HK-2 (cell line): ENCODE data around the gene TSFM.
"Not testable (repeated sequence)": the region's sequence is repeated elsewhere in the genome, so short reads cannot be mapped to it uniquely, and the experiment has no call there.

ENCODE experiments used
- DNase-seq: peaks from one replicate; pipeline ENCODE4 v3.0.0-alpha.2; 2018; ENCODE audit not compliant: unreplicated experiment

The TSFM gene

DNA sequence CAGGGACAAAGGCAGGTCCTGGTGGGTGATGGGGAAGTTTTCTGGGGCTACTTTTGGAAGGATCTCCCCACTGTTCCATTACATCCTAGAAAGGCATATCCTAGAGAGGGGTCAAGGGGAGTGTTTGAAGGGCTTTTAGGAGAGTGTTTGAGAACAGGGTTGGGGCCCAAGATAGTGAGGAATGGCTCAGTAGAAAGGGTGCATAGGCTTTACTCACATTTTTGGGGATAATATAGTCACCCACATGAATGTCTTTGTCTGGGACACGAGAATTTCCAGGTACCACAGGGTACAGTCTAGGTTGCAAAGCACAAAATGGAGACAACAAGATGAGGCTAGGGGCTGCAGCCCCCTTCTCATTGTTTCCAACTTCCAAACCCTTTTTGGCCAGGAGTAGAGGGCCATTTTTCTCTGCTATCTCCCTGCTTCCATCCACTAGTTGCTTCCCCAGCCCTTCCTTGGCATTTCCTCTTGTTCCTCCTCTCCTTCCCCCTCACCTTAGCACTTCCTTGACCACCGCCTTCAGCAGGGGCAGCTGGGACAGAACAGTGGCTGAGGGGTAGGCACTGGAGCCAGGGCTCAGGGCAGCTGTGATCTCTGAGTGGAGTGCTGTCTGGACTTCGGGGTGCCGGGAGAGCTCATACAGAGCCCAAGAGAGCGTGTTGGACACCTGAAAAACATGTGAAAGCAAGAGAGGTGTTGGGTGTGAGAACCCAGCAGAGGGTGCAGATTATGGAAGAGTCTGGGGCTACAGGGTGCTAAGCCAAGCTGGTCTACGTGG lies 18.5 kb upstream of the TSFM start:
- no peak for DNase-seq

DNA sequence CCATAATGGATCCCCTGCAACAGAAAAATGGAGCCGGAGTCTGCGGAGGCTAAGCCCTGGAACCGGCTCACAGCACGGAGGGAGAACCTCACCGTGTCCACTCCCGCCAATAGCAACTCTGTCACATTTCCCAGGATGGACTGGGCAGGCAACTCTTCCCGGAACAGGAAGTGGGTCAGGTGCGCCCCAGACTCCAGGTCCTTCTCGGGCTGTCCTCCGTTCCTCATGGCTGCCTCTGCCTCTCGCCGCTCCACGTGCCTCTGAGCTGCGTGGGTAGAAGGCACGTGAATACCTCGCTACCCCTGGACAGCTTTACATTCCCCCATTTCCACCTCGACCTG lies 18.0 kb upstream of the TSFM start:
- DNase-seq, result no peak

DNA sequence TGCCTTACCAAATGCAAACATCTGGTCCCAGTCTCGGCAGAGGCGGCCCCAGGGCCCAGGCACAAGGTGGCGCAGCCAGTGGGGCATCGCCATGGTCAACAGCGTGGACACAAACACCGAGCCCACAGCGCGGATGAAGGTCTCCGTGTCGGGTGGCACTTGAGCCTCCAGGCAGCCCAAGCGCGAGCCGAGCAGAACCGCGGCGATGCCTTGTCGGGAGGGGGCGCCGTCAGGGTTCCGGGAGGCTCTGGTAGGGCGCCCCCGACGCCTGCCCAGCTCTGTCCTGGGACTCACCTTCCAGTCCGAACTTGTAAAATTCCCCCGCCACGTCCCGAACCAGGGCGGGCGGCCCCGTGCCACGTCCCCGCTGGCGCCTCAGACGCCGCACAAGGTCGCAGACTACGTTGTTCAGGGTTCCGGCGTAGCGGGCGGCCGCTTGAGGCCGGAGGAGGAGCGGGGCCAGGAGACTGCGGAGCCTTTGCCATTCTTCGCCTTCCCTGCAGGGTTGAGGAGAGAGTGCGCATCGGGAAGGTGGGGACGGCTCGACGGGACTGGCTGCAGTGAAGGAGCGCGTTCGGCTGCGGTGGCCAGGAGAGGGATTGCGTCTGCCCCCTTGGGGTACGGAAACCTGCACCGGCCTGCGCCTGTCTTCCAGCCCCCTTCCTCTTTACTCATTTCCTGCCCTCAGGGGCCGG lies 17.4 kb upstream of the TSFM start:
- DNase-seq, result no peak

DNA sequence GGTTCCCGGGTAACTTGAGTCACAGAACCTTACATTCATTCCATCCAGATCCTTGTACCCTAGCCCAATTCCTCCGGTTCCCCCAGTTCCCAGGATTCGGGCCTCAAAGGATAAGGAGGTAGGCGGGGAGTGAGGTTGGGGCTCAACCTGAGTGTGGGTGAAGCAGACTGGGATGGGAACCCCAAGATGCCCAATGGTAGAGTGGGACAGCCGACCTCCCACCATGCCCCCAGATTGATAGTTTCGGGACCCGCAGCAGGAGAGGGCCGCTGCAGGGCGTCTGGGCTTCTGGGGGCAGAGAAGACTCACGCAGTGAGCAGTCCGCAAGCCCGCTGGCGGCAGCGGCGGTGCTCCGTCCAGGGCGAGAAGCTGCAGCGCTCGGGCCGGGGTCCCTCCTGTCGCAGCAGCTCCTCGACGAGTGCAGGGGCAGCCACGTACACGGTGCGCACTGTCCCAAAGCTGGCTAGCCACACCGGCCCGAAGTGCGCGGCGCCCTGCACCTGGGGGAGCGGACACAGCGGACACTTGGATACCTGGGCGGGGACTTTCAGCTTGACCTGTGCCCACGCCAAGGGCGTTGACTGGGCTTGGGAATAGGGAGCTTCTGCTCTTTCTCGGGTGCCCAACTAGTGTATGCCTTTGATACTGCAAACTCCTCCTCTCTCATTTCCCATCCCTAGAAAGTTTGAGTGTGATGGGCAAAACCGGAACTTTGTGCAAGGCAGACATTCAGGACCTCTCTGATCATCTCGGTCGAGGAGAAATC lies 16.7 kb upstream of the TSFM start:
- no peak for DNase-seq

DNA sequence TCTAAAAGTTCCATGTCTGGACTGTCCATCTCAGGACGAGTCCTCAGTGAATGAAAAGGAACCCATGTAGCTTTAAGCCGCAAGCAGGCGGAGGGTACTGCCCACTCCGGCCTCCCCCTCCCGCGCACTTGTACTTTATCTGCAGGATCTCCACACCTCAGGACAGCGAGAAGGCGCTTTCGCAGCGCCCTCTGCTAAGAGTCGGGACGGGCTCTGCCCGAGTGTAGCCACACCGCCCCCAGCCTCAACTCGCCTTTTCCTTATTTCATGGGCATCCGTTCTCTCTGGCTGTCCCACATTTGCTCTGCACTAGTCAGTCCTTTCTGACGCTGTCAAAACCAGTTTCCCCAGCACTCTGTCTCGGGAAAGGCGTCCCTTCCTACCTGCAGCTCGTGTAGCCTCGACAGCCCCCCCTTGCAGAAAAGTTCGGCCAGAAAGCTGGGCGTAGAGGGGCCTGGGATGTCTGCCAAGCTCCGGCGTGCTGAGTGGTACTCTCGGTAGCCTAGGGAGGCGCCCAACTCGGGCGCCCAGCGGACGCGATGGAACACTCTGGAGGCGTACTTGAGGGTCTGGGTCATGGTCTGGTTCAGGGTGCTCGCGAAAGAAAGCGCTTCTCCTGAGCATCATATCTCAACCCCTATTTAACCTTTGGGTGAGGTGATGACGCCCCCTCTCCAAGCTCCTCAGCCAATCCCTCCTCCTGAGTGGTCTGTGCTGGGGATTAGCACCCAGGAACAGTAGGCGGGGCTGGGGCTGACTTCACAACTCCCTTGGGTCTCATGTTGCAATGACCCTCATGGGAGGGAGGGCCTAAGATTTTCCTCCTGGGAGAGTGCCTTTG lies 15.9 kb upstream of the TSFM start, which contains the start of gene CYP27B1:
Gene CYP27B1 (minus strand): TSS at position 615 of the 841 bp plus-strand sequence. CDS start 37 bp downstream, at position 578.
- no peak for DNase-seq

DNA sequence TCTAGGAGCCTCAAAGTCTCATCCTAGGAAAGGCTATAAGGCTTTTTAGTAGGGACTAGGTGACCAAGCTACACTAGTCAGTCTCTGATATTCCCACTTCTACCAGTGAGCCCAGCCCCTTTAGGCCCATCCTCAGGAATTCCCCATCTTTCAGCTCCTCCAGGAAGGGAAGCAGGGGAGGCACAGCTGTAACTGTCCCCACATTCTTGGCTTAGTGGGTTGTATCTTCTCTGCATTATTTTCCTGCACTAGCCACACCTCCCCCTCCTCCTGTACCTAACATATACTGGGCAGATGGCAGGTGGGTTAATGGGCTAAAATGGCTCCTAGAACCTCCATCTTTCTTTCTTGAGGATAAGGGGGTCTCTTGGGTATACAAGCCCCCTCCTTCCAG lies 15.3 kb upstream of the TSFM start:
- DNase-seq, result no peak

DNA sequence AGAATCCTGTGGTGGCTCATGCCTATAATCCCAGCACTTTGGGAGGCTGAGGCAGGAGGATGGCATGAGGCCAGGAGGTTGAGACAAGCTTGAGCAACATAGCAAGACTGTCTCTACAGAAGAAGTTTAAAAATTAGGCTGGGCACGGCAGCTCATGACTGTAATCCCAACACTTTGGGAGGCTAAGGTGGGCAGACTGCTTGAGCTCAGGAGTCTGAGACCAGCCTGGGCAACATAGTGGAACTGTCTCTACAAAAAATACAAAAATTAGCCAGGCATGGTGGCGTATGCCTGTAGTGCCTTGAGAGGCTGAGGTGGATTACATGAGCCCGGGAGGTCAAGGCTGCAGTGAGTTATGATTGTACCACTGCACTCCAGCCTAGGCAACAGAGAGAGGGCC lies 14.7 kb upstream of the TSFM start:
- no peak for DNase-seq

DNA sequence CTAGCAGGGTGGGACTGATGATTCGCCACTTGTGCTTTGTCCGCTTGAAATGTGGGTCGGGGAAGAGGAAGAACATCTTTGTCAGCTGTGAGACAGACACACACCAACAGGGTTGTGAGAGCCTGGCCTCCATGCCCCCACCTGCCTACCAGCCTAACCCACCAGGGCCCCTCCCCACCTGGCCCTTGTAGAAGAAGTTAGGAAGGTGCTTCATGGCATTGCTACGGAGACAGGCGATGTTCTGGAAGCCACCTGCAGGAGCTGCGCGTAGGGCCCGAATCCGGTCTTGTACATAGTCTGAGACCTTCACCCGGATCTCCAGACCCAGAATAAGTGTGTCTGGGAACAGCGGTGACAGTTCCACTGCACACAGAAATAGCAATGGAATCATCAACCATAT lies 13.0 kb upstream of the TSFM start:
- no peak for DNase-seq

DNA sequence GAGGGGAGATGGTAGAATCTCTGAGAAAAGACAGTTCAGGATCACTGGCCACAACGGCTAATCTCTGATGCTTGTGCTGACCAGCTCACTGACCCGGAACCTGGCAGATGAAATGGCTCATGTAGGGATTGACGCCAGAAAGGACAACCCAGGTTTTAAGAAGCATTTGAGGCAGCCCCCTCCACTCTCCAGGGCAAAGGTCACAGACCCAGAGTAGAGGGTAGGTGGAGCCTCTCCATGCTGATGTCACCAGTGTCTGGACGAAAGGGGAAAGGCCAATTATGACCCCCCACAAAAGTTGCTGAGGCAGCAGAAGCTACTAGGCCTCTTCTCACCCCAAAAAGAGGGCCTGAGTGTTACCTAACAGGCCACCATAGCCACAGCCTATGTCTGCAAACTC lies 11.9 kb upstream of the TSFM start:
- DNase-seq, result no peak

DNA sequence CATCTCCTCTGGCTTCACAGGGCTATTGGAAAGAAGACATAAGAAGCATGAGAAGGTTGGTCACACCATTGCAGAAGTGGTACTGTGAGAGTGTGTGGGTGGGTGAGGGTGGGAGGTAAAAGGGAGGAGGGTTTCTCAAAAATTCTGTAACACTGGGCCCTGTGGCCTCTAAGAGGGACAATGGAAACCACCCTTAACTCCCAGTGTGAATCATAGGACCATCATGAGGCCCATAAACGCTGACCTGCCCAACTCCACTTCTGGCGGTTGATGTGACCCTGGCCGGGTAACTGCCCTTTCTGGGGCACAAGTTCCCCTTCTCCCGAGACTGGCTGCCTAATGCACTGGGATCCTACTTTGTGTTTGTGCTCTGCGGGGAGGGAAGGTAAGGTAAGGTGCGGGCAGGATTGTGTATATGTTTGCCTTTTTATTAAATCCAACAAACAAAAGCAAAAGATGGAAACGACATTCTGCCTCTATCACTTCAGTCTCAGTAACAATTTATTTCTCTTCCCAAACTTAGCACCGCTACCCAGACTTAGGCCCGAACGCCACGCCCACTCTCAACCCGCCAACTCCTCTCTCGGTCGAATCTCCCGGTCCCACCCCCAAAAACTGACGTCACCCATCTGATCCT lies 11.2 kb upstream of the TSFM start:
- peak; percentile 89 for DNase-seq

DNA sequence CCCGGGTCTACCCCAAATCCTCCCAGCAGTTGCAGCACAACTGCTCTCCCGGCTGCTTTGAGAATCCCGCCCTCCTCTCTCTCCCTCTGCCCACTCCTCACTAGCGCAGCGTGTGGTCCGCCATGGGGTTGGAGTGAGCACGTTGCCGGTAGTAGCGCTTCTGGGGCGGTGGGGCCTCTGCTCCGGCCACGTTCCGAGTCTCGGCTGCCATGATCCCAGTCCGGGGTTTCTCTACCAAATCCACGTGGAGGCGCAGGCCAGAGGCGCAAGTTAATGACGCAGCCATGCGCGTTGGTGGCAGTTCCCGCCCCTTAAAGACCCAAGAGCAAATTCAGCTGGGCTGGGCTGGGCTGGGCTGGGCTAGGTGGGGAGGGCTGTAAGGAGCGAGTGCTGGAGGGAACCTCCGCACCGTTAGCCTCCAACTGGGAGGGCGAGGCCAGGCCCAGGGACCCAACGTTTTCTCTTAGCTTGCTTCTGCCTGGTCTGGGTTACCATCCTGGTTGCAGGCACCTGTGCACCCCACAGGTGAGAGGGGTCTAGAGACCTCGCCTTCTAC lies 10.6 kb upstream of the TSFM start, which contains the start of gene METTL1:
Gene METTL1 (minus strand): TSS at position 233 of the 556 bp plus-strand sequence. CDS start 22 bp downstream, at position 211.
- peak; percentile 96 for DNase-seq

DNA sequence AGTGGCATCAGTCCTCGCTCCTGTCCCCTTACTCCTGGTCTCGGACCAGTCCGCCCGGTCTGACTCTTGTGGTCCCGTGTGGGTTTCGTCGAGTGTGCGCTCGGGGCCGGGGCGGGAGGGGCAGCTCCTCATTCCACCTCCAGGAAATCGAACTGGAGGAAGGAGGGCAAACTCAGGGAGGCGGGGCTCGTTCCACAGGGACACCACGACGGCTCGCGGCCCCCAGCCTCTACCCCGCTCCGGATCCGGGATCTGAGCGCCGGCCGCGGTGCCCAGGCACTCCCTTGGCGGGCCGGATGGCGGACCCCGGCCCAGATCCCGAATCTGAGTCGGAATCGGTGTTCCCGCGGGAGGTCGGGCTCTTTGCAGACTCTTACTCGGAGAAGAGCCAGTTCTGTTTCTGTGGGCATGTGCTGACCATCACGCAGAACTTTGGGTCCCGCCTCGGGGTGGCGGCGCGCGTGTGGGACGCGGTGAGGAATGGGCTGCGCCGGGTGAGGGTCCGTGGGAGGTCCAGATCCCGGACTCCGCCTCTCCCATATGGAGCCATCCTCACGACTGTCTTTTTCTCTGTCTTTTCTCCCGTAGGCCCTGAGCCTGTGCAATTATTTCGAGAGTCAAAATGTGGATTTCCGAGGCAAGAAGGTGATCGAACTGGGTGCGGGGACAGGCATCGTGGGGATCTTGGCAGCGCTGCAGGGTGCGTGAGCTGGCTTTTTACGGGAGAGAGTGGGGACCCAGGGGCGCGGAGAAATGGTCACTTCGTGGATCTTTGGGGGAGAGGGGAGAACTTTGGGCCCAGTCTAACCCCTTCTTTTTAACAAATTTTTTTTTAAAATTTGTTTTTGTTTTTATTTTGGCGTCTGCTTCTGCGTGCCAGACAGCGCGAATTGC lies 9.9 kb upstream of the TSFM start, which contains the start of gene EEF1AKMT3:
Gene EEF1AKMT3 (plus strand): TSS at position 186 of the 894 bp plus-strand sequence. CDS start 111 bp downstream, at position 297.
- DNase-seq, result peak; percentile 78

DNA sequence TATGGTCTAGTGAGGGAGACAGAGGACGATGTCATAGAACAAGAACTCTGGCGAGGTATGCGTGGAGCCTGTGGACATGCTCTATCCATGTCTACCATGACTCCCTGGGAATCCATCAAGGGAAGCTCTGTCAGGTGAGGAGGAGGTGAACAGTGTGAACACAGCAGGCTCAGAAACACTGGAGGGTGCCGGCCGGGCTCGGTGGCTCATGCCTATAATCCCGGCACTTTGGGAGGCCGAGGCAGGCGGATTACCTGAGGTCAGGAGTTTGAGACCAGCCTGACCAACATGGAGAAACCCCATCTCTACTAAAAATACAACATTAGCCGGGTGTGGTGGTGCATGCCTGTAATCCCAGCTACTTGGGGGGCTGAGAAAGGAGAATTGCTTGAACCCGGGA lies 8.0 kb upstream of the TSFM start:
- DNase-seq, result not testable (repeated sequence)

DNA sequence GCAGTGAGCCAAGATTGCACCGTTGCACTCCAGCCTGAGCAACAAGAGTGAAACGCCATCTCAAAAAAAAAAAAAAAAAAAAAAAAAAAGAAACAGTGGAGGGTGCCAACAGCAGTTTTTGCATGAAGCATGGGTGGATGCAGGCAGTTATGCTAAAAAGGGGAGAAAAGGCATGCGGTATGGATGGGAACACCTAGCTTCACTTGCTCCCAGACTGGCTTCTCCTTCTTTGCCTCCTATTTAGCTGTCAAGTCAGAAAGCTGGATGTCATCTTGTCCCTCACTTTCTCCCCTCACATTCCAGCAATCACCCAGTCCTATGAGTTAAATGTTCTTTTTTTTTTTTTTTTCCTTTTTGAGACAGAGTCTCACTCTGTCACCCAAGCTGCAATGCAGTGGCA lies 7.5 kb upstream of the TSFM start:
- no peak for DNase-seq

DNA sequence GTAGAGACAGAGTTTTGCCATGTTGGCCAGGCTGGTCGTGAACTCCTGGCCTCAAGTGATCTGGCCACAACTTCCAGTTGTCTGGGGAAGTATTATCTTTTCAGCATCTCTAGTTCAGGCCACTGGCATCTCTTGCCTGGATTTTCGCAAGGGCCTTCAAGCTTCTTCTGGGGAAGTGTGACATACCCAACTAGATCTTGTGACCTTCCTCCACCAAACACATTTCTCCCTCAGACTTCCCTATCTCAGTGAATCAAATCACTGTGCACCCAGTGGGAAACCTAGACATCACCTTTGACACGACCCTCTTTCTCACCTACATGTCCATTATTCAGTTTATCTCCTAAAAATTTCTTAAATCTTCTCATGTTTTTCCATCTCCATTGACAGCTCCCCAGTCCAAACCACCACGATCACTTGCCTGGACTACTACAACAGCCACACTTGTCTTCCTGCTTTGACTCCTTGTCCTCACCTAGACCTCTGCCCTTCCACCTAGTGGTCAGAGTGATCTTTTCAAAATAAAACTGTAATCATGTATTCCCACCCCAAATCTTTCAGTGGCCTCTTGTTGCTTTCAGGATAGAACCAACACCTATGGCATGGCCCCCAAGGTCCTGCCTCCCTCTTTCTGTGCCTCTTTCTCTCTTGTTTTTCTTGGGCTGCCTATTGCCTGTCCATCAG lies 6.9 kb upstream of the TSFM start:
- DNase-seq, result no peak

DNA sequence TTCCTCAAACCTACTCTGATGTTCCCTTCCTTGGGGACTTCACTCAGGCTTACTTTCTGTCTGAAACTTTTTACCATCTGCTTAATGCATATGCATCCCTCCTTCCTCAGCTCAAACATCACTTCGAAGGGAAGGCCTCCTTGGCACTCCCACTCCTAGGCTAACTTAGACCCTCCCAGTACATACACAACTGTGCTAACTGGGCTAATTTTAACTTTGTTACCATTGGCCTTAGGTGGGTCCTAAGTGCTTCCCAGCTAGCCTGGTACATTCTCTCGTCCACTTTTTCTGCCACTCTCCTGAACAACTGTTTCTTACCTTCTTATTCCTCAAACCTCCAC lies 6.4 kb upstream of the TSFM start:
- no peak for DNase-seq

DNA sequence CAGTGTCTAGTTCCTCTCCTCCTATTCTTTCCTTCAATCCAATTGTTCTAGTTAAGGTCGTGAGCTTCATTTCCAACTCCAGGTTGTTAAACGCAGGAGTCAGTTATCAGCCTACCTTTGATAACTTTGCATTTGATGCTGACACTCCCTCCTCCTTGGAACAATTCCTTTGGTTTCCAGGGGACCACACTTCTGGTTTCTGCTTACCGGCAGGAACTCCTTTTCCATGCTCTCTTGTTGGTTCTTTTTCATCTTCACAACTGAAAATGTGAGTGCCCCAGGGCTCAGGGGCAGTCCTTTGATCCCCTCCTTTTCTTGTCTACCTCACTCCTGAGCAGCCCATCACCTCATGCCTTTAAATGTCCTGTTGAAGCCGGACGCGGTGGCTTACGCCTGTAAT lies 5.2 kb upstream of the TSFM start:
- DNase-seq, result no peak

DNA sequence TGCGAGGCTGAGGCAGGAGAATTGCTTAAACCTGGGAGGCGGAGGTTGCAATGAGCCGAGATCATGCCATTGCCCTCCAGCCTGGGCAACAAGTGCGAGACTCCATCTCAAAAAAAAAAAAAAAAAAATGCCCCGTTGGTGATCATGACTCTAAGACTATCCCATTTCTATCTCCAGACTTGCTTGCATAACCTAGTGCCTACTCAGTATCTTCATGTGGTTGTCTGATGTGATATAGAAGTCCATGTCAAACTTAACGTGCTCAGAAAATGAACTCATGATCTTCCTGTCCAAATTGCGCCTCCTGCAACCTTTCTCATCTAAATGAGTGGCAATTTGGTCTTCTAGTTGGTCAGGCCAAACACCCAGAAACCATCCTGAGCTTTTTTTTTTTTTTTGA lies 4.7 kb upstream of the TSFM start:
- no peak for DNase-seq

DNA sequence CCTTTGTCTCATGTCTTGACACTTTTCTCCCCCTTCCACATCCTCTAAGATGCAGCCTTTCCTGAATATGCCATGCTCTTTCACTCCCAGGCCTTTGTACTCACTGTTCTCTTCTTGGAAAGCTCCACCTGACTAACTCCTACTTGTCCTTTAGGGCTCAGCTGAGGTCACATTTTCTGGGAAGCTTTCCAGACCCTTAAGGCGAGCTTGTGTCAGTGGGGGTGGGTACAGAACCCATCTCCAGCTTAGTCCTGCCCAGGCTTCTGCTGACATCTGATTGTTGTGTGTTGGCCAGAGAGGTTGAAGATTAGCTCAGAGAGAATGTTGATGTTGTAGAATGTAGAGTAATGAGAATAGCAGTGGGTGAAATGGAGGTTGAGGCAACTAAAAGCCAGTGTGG lies 2.9 kb upstream of the TSFM start:
- no peak for DNase-seq
